Posterior vena cava (tissue), 2 donors: ENCODE measurements around the gene KLHL17. TPM values are rescaled to one million over a fixed set of nuclear protein-coding genes. Genes with fewer than 3 reads are reported as not detected.
"Not testable (repeated sequence)": the region's sequence is repeated elsewhere in the genome, so short reads cannot be mapped to it uniquely, and the experiment has no call there.

Experiments used
- DNase-seq: peaks from one replicate; pipeline ENCODE4 v3.0.0-alpha.2; 2020; ENCODE audit warnings: low spot score
- intact Hi-C, 2 donors: fragments of 100-400 bp; cut with DNase I; formaldehyde crosslinking; loops; one replicate each; pipeline versions ENCODE4 v1.14.1 to v1.14.2; 2022 to 2023
- total RNA-seq, 2 donors: library from RNA; stranded (reverse); fragmentation: NEBNext Ultra II Directional; extraction: Animal tissue kit (Norgen Biotek cat#: 25700); gene quantifications; one replicate each; pipeline ENCODE4 v1.2.1, GENCODE V29; 2021
- donor health status: DM: yes; HTN: yes; CAD: no.
- donor health status: DM: yes; HTN: yes; CAD: no.

KLHL17 gene
- total RNA-seq, 2 donors from 2014 or later = 8.5 to 8.9 TPM

DNA sequence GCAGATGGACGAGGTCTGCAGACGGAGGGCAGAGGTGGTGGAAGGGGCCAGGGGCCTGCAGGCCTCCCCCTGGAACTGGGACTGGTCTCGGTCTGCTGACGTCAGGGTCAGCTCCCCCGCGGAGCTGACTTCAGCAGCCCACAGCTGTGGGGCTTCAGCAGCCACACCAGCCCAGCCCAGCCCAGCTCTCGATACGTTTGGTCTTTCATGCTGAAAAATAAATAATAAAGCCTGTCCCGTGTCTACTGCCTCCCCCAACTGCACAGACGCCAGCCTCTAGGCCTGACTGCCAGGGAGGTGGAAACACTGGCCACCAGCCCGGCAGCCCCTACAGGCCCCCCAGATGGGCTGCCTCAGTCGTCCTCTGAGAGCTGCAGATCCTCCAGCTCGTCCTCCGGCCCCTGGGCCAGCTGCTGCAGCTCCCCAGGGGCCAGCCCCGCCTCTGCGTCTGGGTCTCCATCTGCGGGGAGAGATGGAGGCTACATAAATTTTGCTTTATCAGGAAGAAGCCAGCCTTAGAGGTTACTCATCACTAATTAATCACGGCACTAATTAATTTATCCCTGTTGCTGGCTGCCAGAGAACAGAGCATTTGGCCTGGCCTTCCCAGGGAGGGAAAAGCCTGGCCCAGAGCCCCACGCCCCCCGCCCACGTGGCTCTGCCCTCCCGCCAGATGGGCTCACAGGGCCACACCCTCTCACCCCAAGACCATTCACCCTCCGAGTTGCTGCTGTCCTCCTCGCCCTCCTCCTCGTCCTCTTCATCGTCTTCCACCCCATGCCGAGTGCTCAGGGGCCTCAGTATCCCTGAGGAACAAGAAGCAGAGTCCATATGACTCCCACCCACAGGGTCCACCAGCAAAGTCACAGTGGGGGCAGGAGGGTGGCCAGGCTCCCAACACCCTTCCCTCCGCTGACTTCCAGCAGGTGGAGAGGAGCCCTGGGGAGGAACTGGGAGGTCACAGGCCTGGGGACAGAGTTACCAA, 15.8 kb upstream of the KLHL17 start:
- intact Hi-C loops = loop anchor here in 1 of 2 donors (2.0 kb wide), 1 partner anchor 16 kb away; no protein-coding TSS in a partner anchor
- DNase-seq = no peak

DNA sequence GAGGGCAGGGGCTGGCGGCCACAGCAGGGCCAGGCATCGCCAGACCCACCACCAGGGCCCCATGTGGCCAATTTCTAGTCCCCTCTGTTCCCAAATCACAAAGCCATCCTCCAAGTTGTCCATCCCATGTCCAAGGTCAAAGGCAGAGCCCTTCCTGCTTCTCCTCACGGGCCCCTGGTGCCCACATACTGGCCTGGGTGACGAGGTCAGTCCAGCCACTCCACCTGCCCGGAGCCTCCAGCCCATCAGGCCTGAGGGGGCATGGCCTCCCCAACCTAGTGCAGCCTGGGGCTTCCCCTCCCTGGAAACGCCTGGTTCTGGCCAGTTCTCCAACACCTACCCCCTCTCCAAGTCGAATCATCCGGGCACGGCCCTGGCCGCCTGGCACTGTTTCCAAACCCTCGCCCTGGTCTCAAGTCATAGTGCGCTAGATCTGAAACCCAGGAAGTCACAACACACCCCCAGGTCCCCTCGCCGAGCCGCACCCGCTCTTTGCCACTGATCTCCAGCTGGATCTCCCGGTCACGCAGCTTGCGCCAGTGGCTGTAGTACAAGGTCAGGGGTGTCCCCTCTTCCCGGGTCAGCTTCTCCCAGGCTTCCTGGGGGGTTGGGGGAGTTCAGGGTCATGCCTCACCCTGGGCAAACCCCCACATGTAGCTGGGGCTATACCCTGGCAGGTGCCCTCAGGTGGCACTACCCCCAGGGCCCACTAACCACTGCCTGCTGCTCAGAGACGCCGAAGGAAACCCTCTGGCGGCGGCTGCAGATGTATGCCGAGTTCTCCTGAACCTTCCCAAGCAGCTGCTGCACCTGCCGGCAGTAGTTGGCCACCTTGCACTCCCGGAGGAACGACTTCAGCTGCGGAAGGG, 14.5 kb upstream of the KLHL17 start:
- no peak for DNase-seq
- intact Hi-C loops = loop anchor here in 1 of 2 donors (2.0 kb wide), 1 partner anchor 17 kb away; no protein-coding TSS in a partner anchor

DNA sequence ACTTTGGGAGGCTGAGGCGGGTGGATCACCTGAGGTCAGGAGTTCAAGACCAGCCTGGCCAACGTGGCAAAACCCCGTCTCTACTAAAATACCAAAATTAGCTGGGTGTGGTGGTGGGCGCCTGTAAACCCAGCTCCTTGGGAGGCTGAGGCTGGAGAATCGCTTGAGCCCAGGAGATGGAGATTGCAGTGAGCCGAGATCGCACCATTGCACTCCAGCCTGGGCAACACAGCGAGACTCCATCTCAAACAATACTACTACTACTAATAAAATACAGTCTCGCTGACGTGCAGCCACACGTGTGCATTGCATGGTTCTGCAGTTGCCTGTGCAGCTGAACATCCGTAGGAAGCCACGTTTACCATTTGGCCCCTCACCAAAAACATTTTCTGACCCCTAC, 13.6 kb upstream of the KLHL17 start:
- intact Hi-C loops, DNase-seq: not testable (repeated sequence)

DNA sequence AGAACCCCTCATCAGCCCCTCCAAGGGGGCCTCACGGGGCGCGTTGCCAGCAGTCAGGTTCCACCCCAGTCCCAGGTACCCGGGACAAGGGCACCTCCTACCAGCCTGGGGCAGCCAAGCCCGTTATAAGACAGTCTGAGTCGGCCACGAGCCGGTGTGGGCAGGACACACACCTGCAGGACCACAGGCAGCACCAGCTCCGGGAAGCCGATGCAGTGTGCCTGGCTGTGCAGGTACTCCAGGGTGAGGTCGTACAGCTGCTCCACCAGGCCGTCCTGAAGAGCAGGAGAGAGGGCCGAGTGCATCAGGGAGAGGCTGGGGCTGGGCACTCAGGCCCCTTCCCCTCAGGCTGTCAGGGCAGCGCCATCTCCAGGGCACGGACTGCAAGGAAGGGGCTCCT, 12.4 kb upstream of the KLHL17 start:
- no peak for DNase-seq
- intact Hi-C loops = no loop called here

DNA sequence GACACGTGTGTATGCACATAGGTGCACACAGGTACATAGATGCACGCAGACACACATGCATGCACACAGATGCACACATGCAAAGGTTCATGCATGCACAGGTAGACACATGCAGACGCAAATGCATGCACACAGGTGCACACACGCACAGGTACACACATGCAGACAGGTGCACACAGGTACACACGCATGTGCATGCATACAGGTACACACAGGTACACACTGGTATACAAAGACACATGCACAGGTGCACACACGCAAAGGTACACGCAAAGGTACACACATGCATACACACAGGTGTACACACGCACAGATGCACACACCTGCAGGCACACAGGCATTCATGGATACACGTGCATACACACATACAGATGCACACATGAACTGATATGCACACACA, 10.1 kb upstream of the KLHL17 start:
- no peak for DNase-seq
- intact Hi-C loops = no loop called here

DNA sequence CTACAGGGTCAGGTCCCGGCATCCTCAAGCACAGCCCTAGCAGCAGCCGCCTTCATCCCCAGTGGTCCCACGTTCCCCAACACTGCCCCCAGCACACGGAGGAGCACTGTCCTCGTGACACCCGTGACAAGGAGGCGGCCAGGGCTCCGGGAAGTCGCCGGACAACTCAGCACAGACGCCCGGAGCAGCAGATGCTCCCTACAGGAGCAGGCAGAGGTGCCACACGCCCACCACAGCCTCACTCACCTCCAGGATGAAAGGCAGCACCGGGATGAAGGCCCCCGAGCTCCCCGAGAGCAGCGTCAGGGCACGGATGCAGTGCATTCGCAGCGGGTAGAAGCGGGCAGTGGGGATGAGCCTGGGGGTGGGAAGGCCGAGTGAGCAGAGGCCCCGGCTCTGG, 9.5 kb upstream of the KLHL17 start:
- no peak for DNase-seq
- intact Hi-C loops = no loop called here

DNA sequence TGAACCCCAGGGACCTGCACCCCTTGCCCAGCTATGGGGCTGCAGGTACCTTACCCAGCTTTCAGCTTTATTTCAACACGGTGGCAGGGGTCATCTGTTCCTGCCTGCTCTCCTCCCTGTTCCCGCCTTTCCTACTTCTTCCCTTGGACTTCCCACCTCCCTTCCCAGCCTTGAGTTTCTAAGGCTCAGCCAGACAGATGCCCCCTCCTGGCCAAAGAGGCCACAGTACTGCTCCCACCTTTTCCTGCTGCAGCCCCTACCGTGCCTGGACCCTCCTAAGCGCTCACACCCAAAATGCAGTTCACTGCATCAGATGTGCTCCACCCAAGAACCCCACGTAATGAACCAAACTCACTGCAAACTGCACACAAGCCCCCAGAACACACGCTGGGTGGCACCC, 9.0 kb upstream of the KLHL17 start:
- intact Hi-C loops = no loop called here
- no peak for DNase-seq

DNA sequence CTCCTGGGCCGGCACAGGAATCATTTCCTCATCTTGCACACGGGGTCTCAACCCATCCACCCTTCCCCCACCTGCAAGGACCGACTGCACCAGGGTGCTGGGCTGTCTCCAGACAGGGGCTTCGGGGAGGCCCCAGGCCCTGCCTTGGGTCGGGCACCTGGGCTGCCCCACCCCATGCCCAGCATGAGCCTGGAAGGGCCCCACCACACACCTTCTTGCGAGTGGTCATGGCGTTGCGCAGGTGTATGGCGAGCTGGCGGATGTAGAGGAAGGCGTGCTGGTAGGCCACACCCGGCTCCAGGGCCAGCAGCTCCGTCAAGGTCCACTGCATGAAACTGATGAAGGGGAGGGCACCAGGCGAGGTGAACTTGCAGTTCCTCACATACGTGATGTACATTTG, 8.2 kb upstream of the KLHL17 start:
- intact Hi-C loops = no loop called here
- DNase-seq = no peak

DNA sequence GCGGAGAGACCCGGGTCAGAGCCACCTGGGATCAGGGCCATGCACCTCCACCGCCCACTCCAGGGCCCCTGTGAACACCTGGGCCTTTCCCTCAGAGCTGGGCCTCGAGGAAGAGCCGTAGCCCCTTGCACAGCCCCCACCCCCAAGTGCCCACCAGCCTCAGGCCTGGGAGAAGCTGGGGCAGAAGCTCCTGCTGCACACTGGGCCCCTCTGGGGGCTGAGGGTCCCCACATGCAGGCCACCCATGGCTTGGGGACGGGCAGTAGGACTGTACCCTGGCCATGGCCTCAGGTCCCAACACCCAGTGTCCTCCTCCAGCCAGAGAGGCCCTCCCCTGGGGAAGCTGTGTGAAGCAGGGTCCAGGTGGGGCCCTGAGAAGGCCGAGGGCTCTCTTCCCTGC, 7.8 kb upstream of the KLHL17 start:
- no peak for DNase-seq
- intact Hi-C loops = no loop called here

DNA sequence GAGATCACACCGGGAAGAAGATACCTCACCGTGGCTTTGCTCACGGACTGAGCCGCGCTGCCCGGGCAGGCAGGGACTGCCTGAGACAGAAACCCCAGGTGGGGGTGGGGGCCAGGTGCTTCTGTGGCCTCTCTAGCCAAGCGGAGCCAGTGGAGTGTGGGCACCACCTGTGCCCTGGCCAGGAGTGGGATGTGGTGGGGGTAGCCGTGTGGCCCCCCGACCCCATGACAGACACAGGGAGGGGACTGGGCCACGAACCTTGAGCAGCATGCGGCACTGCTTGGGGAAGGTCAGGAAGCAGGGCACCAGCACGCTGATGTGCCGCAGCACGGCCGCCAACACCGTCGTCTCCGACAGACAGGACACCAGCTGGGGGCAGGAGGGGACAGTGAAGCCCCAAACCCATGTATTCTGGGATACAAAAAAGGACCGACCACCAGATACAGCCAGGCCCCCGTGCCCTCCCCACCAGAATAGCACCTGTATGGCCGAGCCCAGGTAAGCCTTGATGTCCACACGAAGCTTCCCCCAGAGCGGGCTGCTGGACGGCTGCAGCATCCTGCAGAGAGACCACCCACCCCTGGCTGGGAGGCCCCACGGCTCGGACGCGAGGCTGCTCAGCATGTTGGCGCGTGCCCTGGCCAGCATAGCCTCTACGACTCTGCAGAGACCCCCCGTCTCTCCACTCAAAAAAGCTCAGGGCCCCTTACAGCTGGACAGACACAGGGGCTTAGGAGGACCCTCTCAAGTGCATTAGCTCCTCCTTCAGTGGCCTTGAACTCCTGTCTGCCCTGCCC, 6.7 kb upstream of the KLHL17 start:
- intact Hi-C loops = no loop called here
- no peak for DNase-seq

DNA sequence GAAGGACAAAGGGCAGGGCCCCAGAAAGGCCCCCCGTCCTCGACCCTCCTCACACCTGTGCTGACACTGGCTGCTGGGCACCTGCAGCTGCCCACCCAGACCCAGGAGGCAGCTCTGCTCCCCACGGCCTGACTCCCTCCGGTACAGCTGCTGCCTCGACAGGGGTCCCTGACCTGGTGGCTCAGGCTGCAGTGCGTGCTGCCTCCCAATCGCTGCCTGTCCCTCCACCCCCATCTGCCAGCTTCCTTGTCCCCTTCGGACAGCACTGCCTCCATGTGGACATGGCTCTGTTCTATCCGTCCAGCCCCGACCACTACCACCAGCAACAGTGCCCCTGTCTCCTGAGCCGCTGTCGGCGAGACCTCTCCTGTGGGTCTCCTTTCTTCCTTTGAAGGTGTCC, 5.5 kb upstream of the KLHL17 start:
- intact Hi-C loops = no loop called here
- no peak for DNase-seq

DNA sequence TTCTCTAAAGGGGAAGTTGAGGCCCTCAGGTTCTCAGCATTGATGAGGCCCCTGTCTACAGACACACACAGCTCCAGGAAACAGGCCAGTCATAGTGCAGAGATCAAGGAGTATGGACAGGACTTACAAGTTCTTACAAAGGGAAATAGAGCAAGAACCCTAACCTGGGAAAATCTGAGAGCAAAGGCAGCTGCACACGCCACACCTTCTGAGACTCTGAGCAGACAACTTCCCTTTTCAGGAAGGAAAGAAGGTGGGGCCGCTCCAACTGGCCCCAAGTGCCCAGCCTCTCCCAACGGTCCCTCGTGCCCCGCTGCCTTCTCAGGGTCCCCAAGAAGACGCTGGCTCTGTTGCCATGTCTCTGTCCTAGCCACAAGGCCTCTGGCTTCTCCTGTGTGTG, 4.9 kb upstream of the KLHL17 start:
- intact Hi-C loops = no loop called here
- DNase-seq = no peak

DNA sequence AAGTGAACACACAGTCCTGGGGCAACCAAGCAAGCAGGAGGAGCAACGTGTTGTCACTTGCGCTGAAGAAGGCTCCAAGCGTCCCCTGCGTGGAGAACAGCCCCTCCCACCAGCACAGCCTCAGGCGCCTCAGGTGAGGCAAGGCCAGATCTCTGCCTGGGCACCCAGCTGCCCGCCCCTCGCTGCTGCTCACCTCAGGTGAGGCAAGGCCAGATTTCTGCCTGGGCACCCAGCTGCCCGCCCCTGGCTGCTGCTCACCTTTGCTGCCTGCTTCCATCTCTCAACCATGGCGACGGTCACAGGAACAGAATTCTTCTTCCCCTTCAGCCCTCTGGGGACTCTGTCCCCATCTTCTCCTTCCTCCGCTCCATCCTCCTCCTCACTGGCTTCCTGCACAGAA, 3.7 kb upstream of the KLHL17 start:
- DNase-seq = no peak
- intact Hi-C loops = no loop called here

DNA sequence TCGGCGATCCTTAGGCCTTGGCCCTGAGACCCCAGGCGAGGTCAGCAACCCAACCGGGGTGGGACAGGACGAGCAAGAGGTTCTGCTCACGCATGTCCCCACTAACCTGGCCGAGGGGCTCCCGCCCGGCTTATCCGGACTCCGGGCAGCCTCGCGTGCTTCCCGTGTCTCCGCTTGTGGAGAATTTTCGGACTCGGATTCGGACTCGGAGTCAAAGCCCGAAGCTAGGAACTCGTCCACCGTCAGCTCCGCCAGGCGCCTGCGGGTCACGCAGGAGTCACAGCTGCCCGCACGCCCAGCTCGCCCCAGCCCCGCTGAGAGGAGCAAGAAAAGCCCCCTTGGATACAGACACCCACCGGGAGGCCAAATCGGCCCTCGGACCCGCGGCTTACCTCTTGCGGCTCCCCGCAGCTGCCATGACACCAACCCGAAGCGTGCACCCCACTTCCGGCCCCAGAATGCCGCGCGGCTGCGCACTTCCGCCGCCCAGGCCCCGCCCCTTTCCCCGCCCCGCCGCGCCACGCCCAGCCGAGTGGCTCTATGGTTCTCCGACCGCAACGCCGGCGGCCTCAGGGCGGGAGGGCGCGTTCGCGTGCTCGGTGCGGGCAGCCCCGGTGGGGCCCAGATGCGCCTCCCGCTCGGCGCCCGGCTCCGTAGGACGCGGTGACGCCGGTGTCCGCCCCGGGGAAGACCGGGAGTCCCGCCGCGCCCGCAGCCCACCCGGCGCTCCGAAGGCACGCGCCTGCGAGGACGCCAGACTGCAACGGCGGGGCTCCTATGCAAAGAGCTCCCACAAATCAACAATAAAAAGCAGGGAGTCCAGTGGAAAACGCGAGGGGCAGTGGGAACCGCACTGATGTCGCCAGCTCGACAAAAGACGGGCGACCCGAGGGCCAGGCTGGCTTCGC, 1.3 kb upstream of the KLHL17 start, which contains the start of gene NOC2L:
NOC2L (minus strand) TSS at position 434 of the 908 bp plus-strand sequence; CDS start at position 418, 16 bp downstream.
- intact Hi-C loops = no loop called here

DNA sequence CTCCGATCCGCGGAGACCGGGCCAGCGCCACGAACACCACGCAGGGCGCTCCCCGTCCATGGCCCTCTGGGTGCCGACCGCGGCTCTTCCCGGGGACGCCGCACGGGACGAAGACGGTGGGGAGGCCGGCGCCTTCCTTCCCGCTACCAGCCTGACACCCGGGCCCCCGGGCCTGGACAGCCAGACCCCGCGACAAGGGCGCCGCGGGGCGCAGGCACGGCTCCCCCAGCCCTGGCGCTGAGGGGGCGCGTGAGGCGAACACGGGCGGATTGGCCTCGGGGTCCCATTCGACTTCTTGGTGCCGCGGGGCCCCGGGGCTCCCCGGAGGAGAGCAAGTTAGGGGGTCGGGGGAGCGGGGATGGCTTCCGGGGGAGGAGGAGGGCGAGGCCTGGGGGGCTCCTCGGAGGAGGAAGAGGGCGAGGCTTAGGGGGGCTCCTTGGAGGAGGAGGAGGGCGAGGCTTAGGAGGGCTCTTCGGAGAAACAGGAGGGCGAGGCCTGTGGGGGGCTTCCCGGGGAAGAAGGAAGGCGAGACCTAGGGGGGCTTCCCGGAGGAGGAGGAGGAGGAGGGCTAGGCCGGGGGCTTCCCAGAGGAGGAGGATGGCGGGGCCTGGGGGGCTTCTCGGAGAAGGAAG, 537 bp upstream of the KLHL17 start:
- intact Hi-C loops = no loop called here
- DNase-seq = no peak

More for the DNA sequence above, 1.3 kb upstream of the KLHL17 start, which contains the start of gene NOC2L:
- peak; percentile 98 for DNase-seq

DNA sequence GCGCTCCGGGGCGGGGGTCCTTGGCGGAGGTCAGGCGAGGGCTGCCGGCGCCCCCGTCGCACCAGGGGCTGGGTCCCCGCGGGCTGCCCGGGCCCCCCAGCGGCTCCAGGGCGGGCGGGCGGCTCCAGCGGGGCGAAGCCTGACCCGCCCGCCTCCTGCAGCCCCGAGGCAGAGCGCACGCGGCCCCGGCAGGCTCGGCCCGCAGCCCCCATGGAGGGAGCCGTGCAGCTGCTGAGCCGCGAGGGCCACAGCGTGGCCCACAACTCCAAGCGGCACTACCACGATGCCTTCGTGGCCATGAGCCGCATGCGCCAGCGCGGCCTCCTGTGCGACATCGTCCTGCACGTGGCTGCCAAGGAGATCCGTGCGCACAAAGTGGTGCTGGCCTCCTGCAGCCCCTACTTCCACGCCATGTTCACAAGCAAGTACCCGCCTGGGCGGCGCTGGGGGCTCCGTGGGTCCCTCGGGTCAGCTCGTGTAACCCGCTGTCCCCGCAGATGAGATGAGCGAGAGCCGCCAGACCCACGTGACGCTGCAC, 817 bp downstream of the KLHL17 start:
- intact Hi-C loops = no loop called here
- no peak for DNase-seq
